Measurements from ENCODE around the gene EFCAB7.

- no peak for TF ChIP-seq GATA3 (IDR thresholded peaks at IDR 0.05; ENCODE audit: low read depth, low read length)
- TF ChIP-seq GATA2 (IDR thresholded peaks at IDR 0.05; ENCODE audit: low read depth, low read length), result no peak
These were observed 89.6 kb downstream of the EFCAB7 start for GRCh38 chr1:63612971-63613370.

Measured in SH-SY5Y (cell line).